ENCODE measurements around the gene MTCH2. TPM values are rescaled to one million over a fixed set of nuclear protein-coding genes. Genes with fewer than 3 reads are reported as not detected.

MTCH2 gene
- polyA plus RNA-seq, 4 donors, result 103 to 149 (median 127) TPM

GRCh38 chr11:47589118-47589517 lies 53.2 kb downstream of the MTCH2 start:
- peaks cover 0 to 39% (median 2%) of the 10 kb centered on the region in 3 donors for H3K36me3 ChIP-seq (ENCODE audit: control insufficient read depth in 3 of 3, insufficient read depth in 2 of 3, low read depth in 1 of 3, low read length in 3 of 3)
- peak overlapping the region in 1 of 3 donors; percentile 50 for H3K4me3 ChIP-seq (ENCODE audit: low read depth in 1 of 3, low read length in 3 of 3)
- FAIRE-seq (no peak), DNase-seq (no peak)
- WGBS, 3 donors, result 61 to 80% (median 80%) methylated on average over 11 of the region's 11 CpGs
- H3K4me1 ChIP-seq (ENCODE audit: control insufficient read depth in 3 of 3, insufficient read depth in 2 of 3, low read depth in 1 of 3, low read length in 2 of 3), result peaks cover 0 to 27% (median 0%) of the 10 kb centered on the region in 3 donors
- H3K27me3 ChIP-seq (ENCODE audit: control insufficient read depth in 3 of 3, insufficient read depth in 3 of 3, low read length in 3 of 3), result peaks cover 0 to 25% (median 8%) of the 10 kb centered on the region in 3 donors
- H3K9me3 ChIP-seq (ENCODE audit: control insufficient read depth in 2 of 2, insufficient read depth in 1 of 2, low read depth in 1 of 2, low read length in 1 of 2), result no peaks in the 10 kb centered on the region
- no peak overlapping the region for H3K27ac ChIP-seq (ENCODE audit: low read depth in 1 of 3, low read length in 2 of 3)

- H3K27me3 ChIP-seq (ENCODE audit: control insufficient read depth in 3 of 3, insufficient read depth in 3 of 3, low read length in 3 of 3), result peaks cover 0 to 13% (median 0%) of the 10 kb centered on the region in 3 donors
- peaks cover 0 to 21% (median 0%) of the 10 kb centered on the region in 3 donors for H3K4me1 ChIP-seq (ENCODE audit: control insufficient read depth in 3 of 3, insufficient read depth in 2 of 3, low read depth in 1 of 3, low read length in 2 of 3)
- H3K4me3 ChIP-seq (ENCODE audit: low read depth in 1 of 3, low read length in 3 of 3), result peak overlapping the region in 1 of 3 donors; percentile 3
- 29 to 52% (median 39%) methylated on average over 11 to 14 of the region's 14 CpGs for WGBS, 3 donors
- peak; percentile 44 to 80 for DNase-seq
- H3K9me3 ChIP-seq (ENCODE audit: control insufficient read depth in 2 of 2, insufficient read depth in 1 of 2, low read depth in 1 of 2, low read length in 1 of 2), result no peaks in the 10 kb centered on the region
- H3K27ac ChIP-seq (ENCODE audit: low read depth in 1 of 3, low read length in 2 of 3), result peak overlapping the region in 1 of 3 donors; percentile 74
- H3K36me3 ChIP-seq (ENCODE audit: control insufficient read depth in 3 of 3, insufficient read depth in 2 of 3, low read depth in 1 of 3, low read length in 3 of 3), result peaks cover 0 to 52% (median 10%) of the 10 kb centered on the region in 3 donors
- no peak for FAIRE-seq
Observed at GRCh38 chr11:47587723-47588326, 54.5 kb downstream of the MTCH2 start.

GRCh38 chr11:47587039-47587716 lies 55.2 kb downstream of the MTCH2 start:
- peak overlapping the region in 1 of 3 donors; percentile 74 for H3K27ac ChIP-seq (ENCODE audit: low read depth in 1 of 3, low read length in 2 of 3)

GRCh38 chr11:47586098-47586855 lies 56.1 kb downstream of the MTCH2 start, which contains the start of gene FAM180B:
TSS of gene FAM180B (plus strand) at chr11:47586678. CDS start at chr11:47586769, 91 bp downstream.
- peaks cover 0 to 21% (median 0%) of the 10 kb centered on the region in 3 donors for H3K4me1 ChIP-seq (ENCODE audit: control insufficient read depth in 3 of 3, insufficient read depth in 2 of 3, low read depth in 1 of 3, low read length in 2 of 3)
- 76 to 87% (median 87%) methylated on average over 12 of the region's 12 CpGs for WGBS, 3 donors
- FAIRE-seq (no peak), DNase-seq (no peak)
- no peaks in the 10 kb centered on the region for H3K27me3 ChIP-seq (ENCODE audit: control insufficient read depth in 3 of 3, insufficient read depth in 3 of 3, low read length in 3 of 3)
- no peaks in the 10 kb centered on the region for H3K9me3 ChIP-seq (ENCODE audit: control insufficient read depth in 2 of 2, insufficient read depth in 1 of 2, low read depth in 1 of 2, low read length in 1 of 2)
- peak within 1 kb of the TSS in 1 of 3 donors; percentile 74 for H3K27ac ChIP-seq (ENCODE audit: low read depth in 1 of 3, low read length in 2 of 3)
- H3K4me3 ChIP-seq (ENCODE audit: low read depth in 1 of 3, low read length in 3 of 3), result no peak within 1 kb of the TSS
- H3K36me3 ChIP-seq (ENCODE audit: control insufficient read depth in 3 of 3, insufficient read depth in 2 of 3, low read depth in 1 of 3, low read length in 3 of 3), result peaks cover 4 to 65% (median 22%) of the 10 kb centered on the region in 3 donors

More at GRCh38 chr11:47587039-47587716, 55.2 kb downstream of the MTCH2 start:
- 61 to 67% (median 67%) methylated on average over 6 of the region's 6 CpGs for WGBS, 3 donors
- Histone ChIP-seq H3K4me1 (ENCODE audit: control insufficient read depth in 3 of 3, insufficient read depth in 2 of 3, low read depth in 1 of 3, low read length in 2 of 3) (peaks cover 0 to 21% (median 0%) of the 10 kb centered on the region in 3 donors), H3K27me3 (ENCODE audit: control insufficient read depth in 3 of 3, insufficient read depth in 3 of 3, low read length in 3 of 3) (peaks cover 0 to 6% (median 0%) of the 10 kb centered on the region in 3 donors), H3K36me3 (ENCODE audit: control insufficient read depth in 3 of 3, insufficient read depth in 2 of 3, low read depth in 1 of 3, low read length in 3 of 3) (peaks cover 0 to 58% (median 15%) of the 10 kb centered on the region in 3 donors), H3K4me3 (ENCODE audit: low read depth in 1 of 3, low read length in 3 of 3) (no peak overlapping the region), H3K9me3 (ENCODE audit: control insufficient read depth in 2 of 2, insufficient read depth in 1 of 2, low read depth in 1 of 2, low read length in 1 of 2) (no peaks in the 10 kb centered on the region)
- DNase-seq (no peak), FAIRE-seq (no peak)

- H3K36me3 ChIP-seq (ENCODE audit: control insufficient read depth in 3 of 3, insufficient read depth in 2 of 3, low read depth in 1 of 3, low read length in 3 of 3), result peaks cover 8 to 75% (median 24%) of the 10 kb centered on the region in 3 donors
- no peak overlapping the region for H3K27ac ChIP-seq (ENCODE audit: low read depth in 1 of 3, low read length in 2 of 3)
- H3K27me3 ChIP-seq (ENCODE audit: control insufficient read depth in 3 of 3, insufficient read depth in 3 of 3, low read length in 3 of 3), result no peaks in the 10 kb centered on the region
- no peaks in the 10 kb centered on the region for H3K9me3 ChIP-seq (ENCODE audit: control insufficient read depth in 2 of 2, insufficient read depth in 1 of 2, low read depth in 1 of 2, low read length in 1 of 2)
- no peak for DNase-seq
- H3K4me3 ChIP-seq (ENCODE audit: low read depth in 1 of 3, low read length in 3 of 3), result no peak overlapping the region
- FAIRE-seq, result no peak
- peaks cover 0 to 16% (median 5%) of the 10 kb centered on the region in 3 donors for H3K4me1 ChIP-seq (ENCODE audit: control insufficient read depth in 3 of 3, insufficient read depth in 2 of 3, low read depth in 1 of 3, low read length in 2 of 3)
- 92 to 94% (median 93%) methylated on average over 5 of the region's 5 CpGs for WGBS, 3 donors
Observed at GRCh38 chr11:47583844-47584243, 58.5 kb downstream of the MTCH2 start.

GRCh38 chr11:47578524-47579494 lies 63.5 kb downstream of the MTCH2 start, which contains the start of the genes KBTBD4 and NDUFS3:
TSS of gene KBTBD4 (minus strand) at chr11:47578970. CDS start at chr11:47578951, 19 bp downstream.
TSS of gene NDUFS3 (plus strand) at chr11:47579074. CDS start at chr11:47579092, 18 bp downstream.
- DNase-seq, result peak; percentile 94 to 97
- Histone ChIP-seq H3K36me3 (ENCODE audit: control insufficient read depth in 3 of 3, insufficient read depth in 2 of 3, low read depth in 1 of 3, low read length in 3 of 3) (peaks cover 11 to 56% (median 22%) of the 10 kb centered on the region in 3 donors), H3K9me3 (ENCODE audit: control insufficient read depth in 2 of 2, insufficient read depth in 1 of 2, low read depth in 1 of 2, low read length in 1 of 2) (no peaks in the 10 kb centered on the region), H3K27me3 (ENCODE audit: control insufficient read depth in 3 of 3, insufficient read depth in 3 of 3, low read length in 3 of 3) (no peaks in the 10 kb centered on the region), H3K4me3 (ENCODE audit: low read depth in 1 of 3, low read length in 3 of 3) (peak within 1 kb of the TSS; percentile 69 to 91 (median 85)), H3K4me1 (ENCODE audit: control insufficient read depth in 3 of 3, insufficient read depth in 2 of 3, low read depth in 1 of 3, low read length in 2 of 3) (peaks cover 0 to 10% (median 5%) of the 10 kb centered on the region in 3 donors), H3K27ac (ENCODE audit: low read depth in 1 of 3, low read length in 2 of 3) (peak within 1 kb of the TSS; percentile 65 to 79 (median 69))
- FAIRE-seq, result no peak
- 0% methylated on average over 69 to 72 of the region's 72 CpGs for WGBS, 3 donors

GRCh38 chr11:47577460-47578041 lies 64.8 kb downstream of the MTCH2 start:
- 81 to 87% (median 82%) methylated on average over 13 of the region's 13 CpGs for WGBS, 3 donors
- DNase-seq (no peak), FAIRE-seq (no peak)
- H3K4me3 ChIP-seq (ENCODE audit: low read depth in 1 of 3, low read length in 3 of 3), result no peak overlapping the region
- no peaks in the 10 kb centered on the region for H3K9me3 ChIP-seq (ENCODE audit: control insufficient read depth in 2 of 2, insufficient read depth in 1 of 2, low read depth in 1 of 2, low read length in 1 of 2)
- H3K27me3 ChIP-seq (ENCODE audit: control insufficient read depth in 3 of 3, insufficient read depth in 3 of 3, low read length in 3 of 3), result no peaks in the 10 kb centered on the region
- H3K4me1 ChIP-seq (ENCODE audit: control insufficient read depth in 3 of 3, insufficient read depth in 2 of 3, low read depth in 1 of 3, low read length in 2 of 3), result peaks cover 0 to 10% (median 5%) of the 10 kb centered on the region in 3 donors
- H3K27ac ChIP-seq (ENCODE audit: low read depth in 1 of 3, low read length in 2 of 3), result no peak overlapping the region
- H3K36me3 ChIP-seq (ENCODE audit: control insufficient read depth in 3 of 3, insufficient read depth in 2 of 3, low read depth in 1 of 3, low read length in 3 of 3), result peaks cover 15 to 53% (median 18%) of the 10 kb centered on the region in 3 donors

Measured in small intestine (tissue), 7 donors.